Right lobe of liver (tissue), 6 donors: ENCODE measurements around the gene GSTA5. TPM values are rescaled to one million over a fixed set of nuclear protein-coding genes. Genes with fewer than 3 reads are reported as not detected.
A peak's percentile ranks its signal among the peaks of the same experiment; 100 is the strongest.
"Not testable (repeated sequence)": the region's sequence is repeated elsewhere in the genome, so short reads cannot be mapped to it uniquely, and the experiment has no call there.

Experiments used
- ATAC-seq, 4 donors: fragments of 200-7000 bp; cut with Tn5 transposase; one replicate each; pipeline ENCODE4 v1.9.1; 2020; ENCODE audit warnings: mild to moderate bottlenecking in 4 of 4, moderate library complexity in 4 of 4
- DNase-seq, 3 donors: peaks; one replicate each; pipeline ENCODE4 v3.0.0-alpha.2; 2020
- H3K27ac ChIP-seq, 3 donors: fragments of 200-600 bp; one replicate each; pipeline ENCODE4 v1.8.0; 2022
- H3K27me3 ChIP-seq, 2 donors: fragments of 200-600 bp; one replicate each; pipeline ENCODE4 v1.8.0; 2022
- H3K36me3 ChIP-seq, 4 donors: fragments of 200-600 bp; sonication (generic) in 1 of 4; one replicate each; pipeline versions ENCODE4 v1.5.1 to v1.8.0; 2017 to 2022; ENCODE audit warnings: control low read depth in 1 of 4
- H3K4me1 ChIP-seq, 4 donors: fragments of 200-600 bp; sonication (generic) in 1 of 4; one replicate each; pipeline versions ENCODE4 v1.5.1 to v1.8.0; 2017 to 2022; ENCODE audit warnings: control low read depth in 1 of 4
- H3K4me3 ChIP-seq, 3 donors: fragments of 200-600 bp; one replicate each; pipeline ENCODE4 v1.8.0; 2022
- H3K9me3 ChIP-seq, 4 donors: fragments of 200-600 bp; sonication (generic) in 1 of 4; one replicate each; pipeline versions ENCODE4 v1.5.1 to v1.8.0; 2017 to 2022; ENCODE audit warnings: control low read depth in 1 of 4
- POLR2A ChIP-seq: fragments of 450-650 bp; IDR thresholded peaks from one replicate; pipeline ENCODE4 v1.6.1; 2017; ENCODE audit warnings: antibody characterized with exemption, mild to moderate bottlenecking
- WGBS: methylation state at CpG from one replicate; pipeline ENCODE4 v1.1.6; 2018; ENCODE audit warnings: low coverage, low lambda C conversion rate; ENCODE audit not compliant: insufficient coverage; ENCODE audit errors: missing lambda C conversion rate; 5-methylcytosine and 5-hydroxymethylcytosine counted together
- intact Hi-C, 2 donors: fragments of 100-400 bp; cut with DNase I; formaldehyde crosslinking; loops; one replicate each; pipeline versions ENCODE4 v1.11.2 to v1.14.1; 2022
- total RNA-seq, 6 experiments: library from RNA; depleted of rRNA in 2 of 6; stranded (reverse); fragments of >200 nt in 2 of 6; fragmentation: NEBNext Ultra II Directional in 3 of 6; extraction: Animal tissue kit (Norgen Biotek cat#: 25700) in 3 of 6; gene quantifications; one replicate each; pipeline versions ENCODE4 v1.1.0 to v1.2.4, GENCODE V29; 2016 to 2023
- TF ChIP-seq, protein P1 (sequence below), 4 donors: fragments of 200-600 bp in 3 of 4; fragments of 450-650 bp in 1 of 4; IDR thresholded peaks; one replicate each; pipeline versions ENCODE4 v1.5.1 to v1.8.0; 2016 to 2022; ENCODE audit warnings: antibody characterized with exemption in 4 of 4, mild to moderate bottlenecking in 2 of 4
- donor health status: DM: no; HTN: yes; CAD: no.
- donor health status: DM: no; HTN: no; CAD: no.
- donor health status: DM: no; HTN: no; CAD: no.
- donor health status: DM: no; HTN: yes; CAD: no.
- donor health status: DM: no; HTN: yes; CAD: no.

GSTA5 gene
- total RNA-seq, 6 experiments from 2014 or later: not detected

DNA sequence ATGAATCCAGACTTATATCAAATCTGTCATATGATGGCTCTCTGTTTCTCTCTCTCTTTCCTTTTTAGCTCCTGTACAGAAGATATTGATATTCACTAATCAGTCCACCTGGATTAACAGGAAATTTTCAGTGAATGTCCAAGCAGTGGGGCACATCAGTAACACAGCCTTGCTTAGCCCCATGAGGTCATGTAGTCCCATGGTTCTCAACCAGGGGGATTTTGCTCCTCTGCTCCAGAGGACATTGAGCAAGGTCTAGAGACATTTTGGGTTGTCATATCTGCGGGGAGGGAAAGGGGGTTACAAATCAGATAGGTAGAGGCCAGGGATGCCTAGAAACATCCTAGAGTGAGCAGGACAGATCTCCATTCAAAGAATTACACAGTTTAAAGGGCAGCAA is 37.8 kb downstream of the GSTA5 start:
- ATAC-seq: peak; percentile 19 to 73 (median 61)
- Histone ChIP-seq H3K4me3 (peak overlapping the region in 2 of 3 donors; percentile 44 to 64), H3K27me3 (no peaks in the 10 kb centered on the region)

GRCh38 chr6:52801188-52801841 is 39.3 kb downstream of the GSTA5 start:
- intact Hi-C loops: no loop called here
- WGBS: 41% methylated on average over 2 of the region's 2 CpGs
- Histone ChIP-seq H3K27ac (peak overlapping the region in 2 of 3 donors; percentile 11 to 74), H3K36me3 (peaks cover 0 to 29% (median 0%) of the 10 kb centered on the region in 4 donors), H3K4me3 (peak overlapping the region in 2 of 3 donors; percentile 44 to 64), H3K4me1 (peaks cover 0 to 13% (median 0%) of the 10 kb centered on the region in 4 donors), H3K9me3 (no peaks in the 10 kb centered on the region), H3K27me3 (no peaks in the 10 kb centered on the region)
- peak; percentile 44 to 82 (median 66) for ATAC-seq
- no peak for DNase-seq
- TF ChIP-seq, protein P1, sequence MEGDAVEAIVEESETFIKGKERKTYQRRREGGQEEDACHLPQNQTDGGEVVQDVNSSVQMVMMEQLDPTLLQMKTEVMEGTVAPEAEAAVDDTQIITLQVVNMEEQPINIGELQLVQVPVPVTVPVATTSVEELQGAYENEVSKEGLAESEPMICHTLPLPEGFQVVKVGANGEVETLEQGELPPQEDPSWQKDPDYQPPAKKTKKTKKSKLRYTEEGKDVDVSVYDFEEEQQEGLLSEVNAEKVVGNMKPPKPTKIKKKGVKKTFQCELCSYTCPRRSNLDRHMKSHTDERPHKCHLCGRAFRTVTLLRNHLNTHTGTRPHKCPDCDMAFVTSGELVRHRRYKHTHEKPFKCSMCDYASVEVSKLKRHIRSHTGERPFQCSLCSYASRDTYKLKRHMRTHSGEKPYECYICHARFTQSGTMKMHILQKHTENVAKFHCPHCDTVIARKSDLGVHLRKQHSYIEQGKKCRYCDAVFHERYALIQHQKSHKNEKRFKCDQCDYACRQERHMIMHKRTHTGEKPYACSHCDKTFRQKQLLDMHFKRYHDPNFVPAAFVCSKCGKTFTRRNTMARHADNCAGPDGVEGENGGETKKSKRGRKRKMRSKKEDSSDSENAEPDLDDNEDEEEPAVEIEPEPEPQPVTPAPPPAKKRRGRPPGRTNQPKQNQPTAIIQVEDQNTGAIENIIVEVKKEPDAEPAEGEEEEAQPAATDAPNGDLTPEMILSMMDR (IDR thresholded peaks at IDR 0.05): no peak
- TF ChIP-seq POLR2A: no peak

More for the DNA sequence above, 37.8 kb downstream of the GSTA5 start:
- WGBS: 20% methylated on average over 1 of the region's 1 CpG
- intact Hi-C loops: no loop called here
- TF ChIP-seq, protein P1 (IDR thresholded peaks at IDR 0.05): no peak
- TF ChIP-seq POLR2A: no peak
- Histone ChIP-seq H3K27ac (peak overlapping the region in 2 of 3 donors; percentile 47 to 74), H3K36me3 (peaks cover 0 to 17% (median 0%) of the 10 kb centered on the region in 4 donors), H3K9me3 (no peaks in the 10 kb centered on the region), H3K4me1 (peaks cover 0 to 8% (median 0%) of the 10 kb centered on the region in 4 donors)
- no peak for DNase-seq

DNA sequence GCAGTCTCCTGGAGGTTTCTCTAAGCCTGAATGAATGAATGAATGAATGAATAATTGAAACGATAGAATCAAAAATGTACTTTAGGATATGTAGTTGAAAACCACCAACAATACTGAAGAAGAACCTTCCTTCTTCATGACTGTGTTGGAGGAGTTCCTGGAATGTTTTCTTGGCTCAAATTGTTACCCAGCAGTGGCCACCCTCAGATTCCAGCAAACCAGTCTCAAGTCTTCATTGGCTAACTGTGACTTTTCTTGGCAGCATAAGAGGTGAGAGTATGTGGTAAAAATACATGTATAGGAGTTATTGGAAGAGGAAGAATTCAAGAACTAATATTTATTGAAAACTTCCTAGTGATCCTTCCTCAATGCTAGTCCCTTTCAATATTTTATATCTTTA is 41.3 kb downstream of the GSTA5 start:
- H3K4me3 ChIP-seq, ATAC-seq, intact Hi-C loops, DNase-seq, H3K27me3 ChIP-seq, H3K27ac ChIP-seq, H3K9me3 ChIP-seq: not testable (repeated sequence)
- Histone ChIP-seq H3K4me1 (peaks cover 0 to 13% (median 0%) of the 10 kb centered on the region in 4 donors), H3K36me3 (peaks cover 0 to 48% (median 3%) of the 10 kb centered on the region in 4 donors)
- 69% methylated on average over 1 of the region's 1 CpG for WGBS

DNA sequence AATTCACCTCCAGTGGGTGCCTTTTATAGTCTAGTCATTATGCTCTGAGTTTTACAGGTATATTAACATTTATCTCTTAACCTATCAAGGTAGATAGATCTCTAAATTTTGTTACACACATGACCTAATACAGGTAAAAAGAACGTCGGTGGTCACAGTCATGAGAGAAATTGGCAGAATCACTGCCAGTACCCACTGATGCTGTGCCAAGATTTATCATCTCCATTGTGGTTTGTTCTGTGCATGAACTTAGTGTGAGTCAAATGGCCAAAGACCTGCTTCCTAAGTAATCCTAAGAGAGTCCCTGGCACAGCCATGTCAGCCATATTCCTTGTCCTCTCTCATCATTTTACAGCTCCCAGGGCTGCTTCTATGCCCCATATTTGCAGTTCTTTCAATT is 46.2 kb downstream of the GSTA5 start:
- H3K4me3 ChIP-seq, intact Hi-C loops, H3K27me3 ChIP-seq, H3K4me1 ChIP-seq, H3K27ac ChIP-seq, ATAC-seq, H3K9me3 ChIP-seq, DNase-seq: not testable (repeated sequence)
- 17% methylated on average over 1 of the region's 2 CpGs for WGBS
- peaks cover 0 to 67% (median 9%) of the 10 kb centered on the region in 4 donors for H3K36me3 ChIP-seq

GRCh38 chr6:52790861-52791260 is 49.8 kb downstream of the GSTA5 start:
- Histone ChIP-seq H3K4me1 (peaks cover 0 to 3% (median 0%) of the 10 kb centered on the region in 4 donors), H3K27me3 (no peaks in the 10 kb centered on the region), H3K4me3 (no peak overlapping the region), H3K27ac (peak overlapping the region in 1 of 3 donors; percentile 96), H3K36me3 (peaks cover 0 to 45% (median 8%) of the 10 kb centered on the region in 4 donors), H3K9me3 (no peaks in the 10 kb centered on the region)
- WGBS: 0% methylated on average over 1 of the region's 1 CpG
- DNase-seq: no peak
- peak in 2 of 4 donors; percentile 19 to 31 for ATAC-seq
- intact Hi-C loops: no loop called here
- TF ChIP-seq, protein P1 (IDR thresholded peaks at IDR 0.05): no peak
- no peak for TF ChIP-seq POLR2A

DNA sequence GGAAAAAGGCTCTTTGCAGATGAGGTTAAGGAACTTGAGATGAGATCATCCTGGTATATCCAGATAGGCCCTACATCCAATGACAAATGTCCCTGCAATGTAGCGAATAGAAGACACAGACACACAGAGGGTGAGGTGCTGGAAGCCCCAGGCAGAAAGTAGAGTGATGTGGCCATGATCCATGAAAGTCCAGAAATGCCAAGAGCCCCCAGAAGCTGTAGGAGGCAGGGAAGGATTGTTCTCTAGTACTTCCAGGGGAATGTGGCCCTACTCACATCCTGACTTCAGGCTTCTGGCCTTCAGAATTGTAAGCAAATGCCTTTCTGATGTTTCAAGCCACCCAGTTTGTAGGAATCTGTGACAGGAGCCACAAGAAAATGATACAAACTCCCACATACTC is 51.0 kb downstream of the GSTA5 start:
- H3K9me3 ChIP-seq, intact Hi-C loops, H3K4me1 ChIP-seq, H3K27me3 ChIP-seq, DNase-seq, H3K4me3 ChIP-seq: not testable (repeated sequence)
- H3K36me3 ChIP-seq: peaks cover 0 to 33% (median 6%) of the 10 kb centered on the region in 4 donors
- 69% methylated on average over 1 of the region's 1 CpG for WGBS
- ATAC-seq: peak in 2 of 4 donors; percentile 16 to 47
- H3K27ac ChIP-seq: peak overlapping the region in 1 of 3 donors; percentile 96
